Measurements from ENCODE around the gene RHO. TPM values are rescaled to one million over a fixed set of nuclear protein-coding genes. Genes with fewer than 3 reads are reported as not detected.

RHO gene
- total RNA-seq, 1 experiment from 2014 or later = not detected

- RAD21 ChIA-PET (ENCODE audit: low non-redundant PET in 1 of 2, low total read pairs in 2 of 2, uncharacterized antibody in 2 of 2, unreplicated experiment in 2 of 2) = no interaction called here
- no peak overlapping the region for H3K27ac ChIP-seq (ENCODE audit: low read depth, low read length)
- CTCF ChIA-PET = no interaction called here
- H3K9me3 ChIP-seq (ENCODE audit: control insufficient read depth in 1 of 2, insufficient read depth in 1 of 2, low read depth in 1 of 2, low read length in 2 of 2) = no peaks in the 10 kb centered on the region
- no TSS peak for BruUV-seq (replicated peaks)
- H3K36me3 ChIP-seq (ENCODE audit: control insufficient read depth in 1 of 2, insufficient read depth in 2 of 2, low read length in 2 of 2) = no peaks in the 10 kb centered on the region
- H4K20me1 ChIP-seq (ENCODE audit: insufficient read depth) = no peaks in the 10 kb centered on the region
- POLR2A ChIA-PET = no interaction called here
- TF ChIP-seq REST (IDR thresholded peaks at IDR 0.05; ENCODE audit: low read depth) (no peak), CBX3 (IDR thresholded peaks at IDR 0.05; ENCODE audit: low read depth) (no peak), SP1 (IDR thresholded peaks at IDR 0.05; ENCODE audit: low read depth) (no peak), SIN3A (IDR thresholded peaks at IDR 0.05; ENCODE audit: low read depth) (no peak), FOSL1 (IDR thresholded peaks at IDR 0.05; ENCODE audit: low read depth) (no peak), MAX (IDR thresholded peaks at IDR 0.05) (no peak), ELF1 (IDR thresholded peaks at IDR 0.05; ENCODE audit: borderline replicate concordance, low read depth) (no peak), EGR1 (IDR thresholded peaks at IDR 0.05; ENCODE audit: low read depth) (no peak), JUND (IDR thresholded peaks at IDR 0.05) (no peak), ZNF274 (IDR thresholded peaks at IDR 0.05; ENCODE audit: low read depth, low read length) (no peak), POLR2AphosphoS5 (IDR thresholded peaks at IDR 0.05; ENCODE audit: low read depth, low read length) (no peak), ZBTB33 (IDR thresholded peaks at IDR 0.05; ENCODE audit: extremely low read depth, insufficient replicate concordance, low read length) (no peak), TCF7L2 (IDR thresholded peaks at IDR 0.05; ENCODE audit: borderline replicate concordance, extremely low read depth, insufficient read depth, insufficient read length) (no peak), SRF (IDR thresholded peaks at IDR 0.05; ENCODE audit: low read depth) (no peak), ATF3 (IDR thresholded peaks at IDR 0.05) (no peak), EZH2 (IDR thresholded peaks at IDR 0.05) (no peak)
- no peaks in the 10 kb centered on the region for H3K79me2 ChIP-seq (ENCODE audit: insufficient read depth, low read length)
- no peak overlapping the region for H3K9ac ChIP-seq (ENCODE audit: low read length)
- H3K27me3 ChIP-seq (ENCODE audit: insufficient read depth, low read length) = no peaks in the 10 kb centered on the region
- DNase-seq (ENCODE audit: low read depth, low spot score) = no peak
- intact Hi-C loops (cut with micrococcal nuclease) = no loop called here
- no peaks in the 10 kb centered on the region for H3K4me1 ChIP-seq (ENCODE audit: control insufficient read depth in 1 of 2, insufficient read depth in 2 of 2, low read length in 2 of 2)
- no peak overlapping the region for H3K4me2 ChIP-seq (ENCODE audit: low read length)
- no peak for ATAC-seq
- H3K4me3 ChIP-seq (replicated peaks in 1 of 2; ENCODE audit: low read depth in 1 of 2, low read length in 2 of 2) = no peak overlapping the region
- no peak overlapping the region for H2AFZ ChIP-seq (ENCODE audit: low read depth, low read length, poor library complexity, severe bottlenecking)
- H3K9me2 ChIP-seq (ENCODE audit: insufficient read depth) = no peaks in the 10 kb centered on the region
These were observed 6.8 kb upstream of the RHO start for GRCh38 chr3:129521611-129522010.

Measured in HCT116 (cell line).